NOMO-1 (cell line): ENCODE measurements around the gene PTBP1.
"Not testable (repeated sequence)": the region's sequence is repeated elsewhere in the genome, so short reads cannot be mapped to it uniquely, and the experiment has no call there.

Experiments
- DNase-seq, 2 experiments: peaks; one replicate each; lab custom pipeline; 2025; ENCODE audit not compliant: unreplicated experiment in 2 of 2; lab: John Stamatoyannopoulos, UW

Gene PTBP1

GRCh38 chr19:807627-808422, 10.6 kb downstream of the PTBP1 start:
- no peak for DNase-seq

GRCh38 chr19:808423-808775, 11.1 kb downstream of the PTBP1 start:
- DNase-seq = no peak

- no peak for DNase-seq
These were observed 13.0 kb downstream of the PTBP1 start for GRCh38 chr19:810077-810855.

GRCh38 chr19:810883-811489, 13.7 kb downstream of the PTBP1 start:
- no peak for DNase-seq

GRCh38 chr19:811506-812048, 14.3 kb downstream of the PTBP1 start:
- no peak for DNase-seq

- no peak for DNase-seq
These were observed 14.9 kb downstream of the PTBP1 start for GRCh38 chr19:812049-812746.

- no peak for DNase-seq
These were observed 15.5 kb downstream of the PTBP1 start for GRCh38 chr19:812747-813218.

GRCh38 chr19:813219-814151, 16.2 kb downstream of the PTBP1 start:
- DNase-seq = no peak

GRCh38 chr19:814152-815078, 17.2 kb downstream of the PTBP1 start:
- DNase-seq = no peak

GRCh38 chr19:815079-815774, 18.0 kb downstream of the PTBP1 start:
- no peak for DNase-seq

- DNase-seq = no peak
These were observed 18.7 kb downstream of the PTBP1 start for GRCh38 chr19:815775-816499.

GRCh38 chr19:816500-816857, 19.2 kb downstream of the PTBP1 start:
- no peak for DNase-seq

GRCh38 chr19:820212-820611, 23.0 kb downstream of the PTBP1 start:
- DNase-seq = not testable (repeated sequence)

GRCh38 chr19:821231-821824, 24.1 kb downstream of the PTBP1 start:
- no peak for DNase-seq

GRCh38 chr19:821825-822503, 24.7 kb downstream of the PTBP1 start, which contains the start of gene PLPPR3:
Gene PLPPR3, minus strand, starts transcription at chr19:821955. Its CDS starts 396 bp downstream, at chr19:821559.
- DNase-seq = peak in 1 of 2 experiments; percentile 35

- peak in 1 of 2 experiments; percentile 55 for DNase-seq
These were observed 26.4 kb downstream of the PTBP1 start for GRCh38 chr19:823565-824121.
